CD4-positive, alpha-beta T cell (primary cell): ENCODE data around the gene PPP1R1B. TPM values are rescaled to one million over a fixed set of nuclear protein-coding genes. Genes with fewer than 3 reads are reported as not detected.
A peak's percentile ranks its signal among the peaks of the same experiment; 100 is the strongest.

Experiments
- ATAC-seq: fragments of 200-7000 bp; cut with Tn5 transposase; one replicate; pipeline ENCODE4 v1.10.0; 2022; ENCODE audit warnings: mild to moderate bottlenecking; ENCODE audit not compliant: poor library complexity
- CTCF ChIA-PET: fragments of 350-600 bp; sonication (Branson Sonifier 250); formaldehyde crosslinking; loops from one replicate; lab custom pipeline; 2021; ENCODE audit warnings: antibody characterized with exemption, inconsistent platforms; lab: Charles Lee
- POLR2A ChIA-PET: fragments of 350-600 bp; sonication (Branson Sonifier 250); formaldehyde crosslinking; loops from one replicate; lab custom pipeline; 2021; ENCODE audit warnings: antibody characterized with exemption, inconsistent platforms; lab: Charles Lee
- DNase-seq, 14 experiments: peaks; one replicate each; pipeline ENCODE4 v3.0.0-alpha.2; 2013 to 2020; ENCODE audit warnings: mixed read lengths in 2 of 14
- H3K27ac ChIP-seq, 2 donors: one replicate each; pipeline versions ENCODE4 v1.5.1 to v1.7.0; 2013; ENCODE audit warnings: low read length in 2 of 2, low read depth in 1 of 2, mild to moderate bottlenecking in 1 of 2
- H3K27me3 ChIP-seq, 2 experiments: 1 replicate in 1 of 2; 2 replicates in 1 of 2; pipeline versions ENCODE4 v1.6.1 to v1.7.0; 2013; ENCODE audit warnings: low read length in 2 of 2, control low read depth in 1 of 2, mild to moderate bottlenecking in 1 of 2, moderate library complexity in 1 of 2; ENCODE audit not compliant: insufficient read depth in 2 of 2, control insufficient read depth in 1 of 2
- H3K36me3 ChIP-seq: one replicate; pipeline ENCODE4 v1.6.1; 2013; ENCODE audit warnings: low read length, control low read depth; ENCODE audit not compliant: insufficient read depth
- H3K4me1 ChIP-seq: one replicate; pipeline ENCODE4 v1.6.1; 2013; ENCODE audit warnings: low read length, control low read depth; ENCODE audit not compliant: insufficient read depth
- H3K4me3 ChIP-seq: one replicate; pipeline ENCODE4 v1.5.1; 2013; ENCODE audit warnings: mild to moderate bottlenecking, low read length, moderate library complexity
- H3K9me3 ChIP-seq, 2 experiments: 1 replicate in 1 of 2; 2 replicates in 1 of 2; pipeline versions ENCODE4 v1.6.1 to v1.7.0; 2013; ENCODE audit warnings: low read length in 2 of 2, mild to moderate bottlenecking in 2 of 2, control low read depth in 1 of 2, moderate library complexity in 1 of 2; ENCODE audit not compliant: control insufficient read depth in 1 of 2, insufficient read depth in 1 of 2
- H3K27ac Mint-ChIP-seq: one replicate; pipeline ENCODE4 v1.8.0; 2020; ENCODE audit warnings: mixed read lengths
- H3K27me3 Mint-ChIP-seq: one replicate; pipeline ENCODE4 v1.8.0; 2021; ENCODE audit warnings: mixed read lengths
- H3K36me3 Mint-ChIP-seq: one replicate; pipeline ENCODE4 v1.8.0; 2021; ENCODE audit warnings: low read depth, mixed read lengths
- H3K4me1 Mint-ChIP-seq: one replicate; pipeline ENCODE4 v1.8.0; 2021; ENCODE audit warnings: low read depth, mixed read lengths
- H3K4me3 Mint-ChIP-seq: one replicate; pipeline ENCODE4 v1.8.0; 2020; ENCODE audit warnings: mild to moderate bottlenecking, mixed read lengths
- H3K9me3 Mint-ChIP-seq: one replicate; pipeline ENCODE4 v1.8.0; 2020; ENCODE audit warnings: mixed read lengths
- intact Hi-C, 2 experiments: fragments of 100-400 bp; cut with DNase I in 1 of 2; cut with micrococcal nuclease in 1 of 2; formaldehyde crosslinking; loops; one replicate each; pipeline versions ENCODE4 v1.15.1 to v1.9.0; 2023 to 2025; cut with DNase I, micrococcal nuclease
- polyA plus RNA-seq, 2 donors: library from polyadenylated mRNA; unstranded; fragments of 120-200 nt; gene quantifications; one replicate each; pipeline ENCODE4 v1.2.1, GENCODE V29; 2013
- total RNA-seq, 174 experiments: library from RNA in 2 of 174; stranded (reverse) in 2 of 174; gene quantifications; one replicate each; pipeline ENCODE4 v1.2.3 and lab custom pipeline; 2021 to 2026
- TF ChIP-seq, protein P1 (sequence below): fragments of 200-600 bp; IDR thresholded peaks from one replicate; pipeline ENCODE4 v1.8.0; 2022; ENCODE audit warnings: antibody characterized with exemption, mild to moderate bottlenecking

The PPP1R1B gene
- under 1 TPM in 1 of 2 experiments, not detected in 1; 0.25 TPM for total RNA-seq
- not detected for polyA plus RNA-seq (2013, experiment 1 of 2)
- 0.20 TPM for polyA plus RNA-seq (2013, experiment 2 of 2)
- 0 to 0.19 (median 0) reads per million in 172 experiments for total RNA-seq (lab: John Stamatoyannopoulos, UW)

DNA sequence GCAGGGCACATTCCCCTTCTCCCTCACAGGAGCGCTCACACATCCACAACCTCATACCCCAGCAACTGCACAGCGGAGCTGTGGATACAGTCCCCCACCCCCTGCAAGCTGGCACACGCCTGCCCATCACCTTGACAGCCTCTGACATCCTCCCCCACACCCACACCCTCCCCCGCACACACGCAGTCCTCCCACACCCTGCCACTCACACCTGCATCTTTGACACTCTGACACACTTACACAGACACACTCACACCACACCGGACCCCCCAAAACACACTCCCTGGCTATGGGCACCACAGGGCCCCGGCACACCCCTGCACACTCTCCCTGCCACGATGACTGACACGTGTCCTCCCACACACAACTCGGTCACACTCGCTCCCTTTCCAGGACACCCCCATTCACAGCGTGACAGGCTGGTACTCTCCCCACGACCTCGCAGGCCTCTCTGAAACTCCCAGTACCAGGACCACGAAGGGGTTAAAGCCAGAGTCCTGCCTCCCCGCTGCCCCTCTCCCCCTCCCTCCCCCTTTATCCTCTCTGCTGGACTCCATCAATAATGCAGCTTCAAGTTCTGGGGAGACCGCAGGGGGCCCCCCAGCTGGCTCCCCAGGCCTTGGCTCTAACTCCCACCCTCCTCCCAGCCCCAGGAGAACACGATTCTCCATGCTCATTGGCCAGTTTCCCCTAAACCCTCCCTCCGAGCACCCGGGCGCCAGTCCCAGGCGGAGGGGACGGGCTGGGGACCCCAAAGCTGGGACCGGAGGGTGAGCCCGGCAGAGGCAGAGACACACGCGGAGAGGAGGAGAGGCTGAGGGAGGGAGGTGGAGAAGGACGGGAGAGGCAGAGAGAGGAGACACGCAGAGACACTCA is at the start of gene PPP1R1B:
TSS of gene PPP1R1B (plus strand) at position 782 of the 876 bp plus-strand sequence. CDS start 441 bp downstream, outside the sequence.
- CTCF ChIA-PET, result no interaction called here

DNA sequence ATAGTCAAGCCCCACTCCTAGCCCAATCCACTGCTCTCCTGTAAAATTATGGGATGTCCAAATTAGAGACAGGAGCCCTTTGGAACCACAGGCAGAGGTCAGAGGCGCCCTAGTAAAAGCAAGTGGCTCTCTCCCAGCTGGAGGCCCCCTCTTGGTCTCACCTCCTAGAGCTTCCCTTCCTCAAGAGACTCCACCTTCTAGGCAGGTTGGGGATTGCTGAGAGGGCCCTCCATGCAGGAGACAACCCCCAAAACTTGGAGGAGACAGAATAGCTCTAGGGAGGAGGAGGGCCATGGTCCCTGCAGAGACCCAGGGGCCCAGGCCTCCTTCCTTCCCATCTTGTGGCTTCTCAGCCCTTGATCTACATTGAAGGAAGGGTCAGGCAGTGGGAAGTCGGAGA is 48.5 kb upstream of the PPP1R1B start:
- ATAC-seq (no peak), DNase-seq (no peak)
- no peaks in the 10 kb centered on the region for H3K36me3 Mint-ChIP-seq
- Histone ChIP-seq H3K36me3 (no peaks in the 10 kb centered on the region), H3K4me3 (no peak overlapping the region), H3K9me3 (peaks cover 0 to 5% of the 10 kb centered on the region in 2 experiments), H3K4me1 (peaks cover 6% of the 10 kb centered on the region), H3K27ac (no peak overlapping the region), H3K27me3 (no peaks in the 10 kb centered on the region)
- H3K9me3 Mint-ChIP-seq, result no peaks in the 10 kb centered on the region
- ChIA-PET POLR2A (no interaction called here), CTCF (no interaction called here)
- H3K4me1 Mint-ChIP-seq, result peaks cover 11% of the 10 kb centered on the region
- TF ChIP-seq, protein P1, sequence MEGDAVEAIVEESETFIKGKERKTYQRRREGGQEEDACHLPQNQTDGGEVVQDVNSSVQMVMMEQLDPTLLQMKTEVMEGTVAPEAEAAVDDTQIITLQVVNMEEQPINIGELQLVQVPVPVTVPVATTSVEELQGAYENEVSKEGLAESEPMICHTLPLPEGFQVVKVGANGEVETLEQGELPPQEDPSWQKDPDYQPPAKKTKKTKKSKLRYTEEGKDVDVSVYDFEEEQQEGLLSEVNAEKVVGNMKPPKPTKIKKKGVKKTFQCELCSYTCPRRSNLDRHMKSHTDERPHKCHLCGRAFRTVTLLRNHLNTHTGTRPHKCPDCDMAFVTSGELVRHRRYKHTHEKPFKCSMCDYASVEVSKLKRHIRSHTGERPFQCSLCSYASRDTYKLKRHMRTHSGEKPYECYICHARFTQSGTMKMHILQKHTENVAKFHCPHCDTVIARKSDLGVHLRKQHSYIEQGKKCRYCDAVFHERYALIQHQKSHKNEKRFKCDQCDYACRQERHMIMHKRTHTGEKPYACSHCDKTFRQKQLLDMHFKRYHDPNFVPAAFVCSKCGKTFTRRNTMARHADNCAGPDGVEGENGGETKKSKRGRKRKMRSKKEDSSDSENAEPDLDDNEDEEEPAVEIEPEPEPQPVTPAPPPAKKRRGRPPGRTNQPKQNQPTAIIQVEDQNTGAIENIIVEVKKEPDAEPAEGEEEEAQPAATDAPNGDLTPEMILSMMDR, result no peak
- no peak overlapping the region for H3K27ac Mint-ChIP-seq
- H3K27me3 Mint-ChIP-seq, result peaks cover 11% of the 10 kb centered on the region
- no peak overlapping the region for H3K4me3 Mint-ChIP-seq
- intact Hi-C loops, result no loop called here

More for the DNA sequence above, at the start of gene PPP1R1B:
- Histone ChIP-seq H3K4me3 (peak within 1 kb of the TSS; percentile 19), H3K9me3 (peaks cover 0 to 7% of the 10 kb centered on the region in 2 experiments), H3K4me1 (peaks cover 41% of the 10 kb centered on the region), H3K36me3 (no peaks in the 10 kb centered on the region), H3K27me3 (peaks cover 30 to 37% of the 10 kb centered on the region in 2 experiments), H3K27ac (no peak within 1 kb of the TSS)
- Mint-ChIP-seq H3K36me3 (no peaks in the 10 kb centered on the region), H3K4me3 (no peak within 1 kb of the TSS), H3K27me3 (peaks cover 51% of the 10 kb centered on the region), H3K9me3 (no peaks in the 10 kb centered on the region), H3K4me1 (peaks cover 31% of the 10 kb centered on the region), H3K27ac (no peak within 1 kb of the TSS)
- intact Hi-C loops, result loop anchor here in 1 of 2 experiments (10.0 kb wide), 1 partner anchor 238 kb away; the partner anchor contains the start of genes IKZF3 and ZPBP2
- TF ChIP-seq, protein P1, result no peak
- POLR2A ChIA-PET, result no interaction called here
- ATAC-seq (no peak), DNase-seq (no peak)

DNA sequence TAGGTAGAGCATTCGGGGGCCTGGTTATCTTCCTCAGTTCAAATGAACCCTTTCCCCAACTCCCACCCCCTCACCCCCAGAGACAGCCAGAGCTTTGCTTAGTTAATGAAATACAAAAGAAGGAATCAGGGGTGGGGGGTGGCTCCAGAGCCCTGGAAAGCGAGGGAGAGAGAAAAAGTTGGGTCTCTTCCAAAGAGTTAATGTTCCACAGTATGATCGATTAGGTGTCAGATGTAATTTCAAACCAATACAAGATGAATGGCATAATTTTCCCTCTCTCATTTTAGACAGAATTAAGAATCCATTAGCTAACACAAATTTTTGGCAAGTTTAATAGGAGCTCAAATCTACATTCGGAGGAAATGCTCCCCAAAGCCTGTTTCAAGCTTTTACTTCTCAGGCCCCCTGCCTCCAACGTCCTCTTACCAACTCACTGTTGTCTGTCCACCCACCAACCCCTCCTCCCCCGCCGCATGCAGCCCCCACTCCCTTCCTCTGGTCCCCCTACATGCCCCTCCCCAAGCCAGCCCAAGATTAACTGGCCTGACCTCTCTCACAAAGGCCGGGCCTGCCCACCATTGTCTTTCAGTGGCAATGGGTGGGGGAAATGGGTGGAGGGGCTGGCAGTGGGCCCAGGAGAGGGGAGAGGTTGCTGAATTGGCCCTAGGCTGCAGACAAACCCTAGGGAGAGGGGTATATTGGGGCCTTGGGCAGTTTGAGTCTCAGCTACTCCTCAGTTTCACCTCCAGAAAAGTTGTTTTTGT is 47.3 kb upstream of the PPP1R1B start:
- Histone ChIP-seq H3K27ac (no peak overlapping the region), H3K4me1 (no peaks in the 10 kb centered on the region), H3K4me3 (no peak overlapping the region), H3K9me3 (no peaks in the 10 kb centered on the region), H3K36me3 (no peaks in the 10 kb centered on the region), H3K27me3 (no peaks in the 10 kb centered on the region)
- H3K4me3 Mint-ChIP-seq, result no peak overlapping the region
- peaks cover 14% of the 10 kb centered on the region for H3K27me3 Mint-ChIP-seq
- no peaks in the 10 kb centered on the region for H3K36me3 Mint-ChIP-seq
- DNase-seq (no peak), ATAC-seq (no peak)
- peaks cover 6% of the 10 kb centered on the region for H3K4me1 Mint-ChIP-seq
- H3K27ac Mint-ChIP-seq, result no peak overlapping the region
- TF ChIP-seq, protein P1, result no peak
- intact Hi-C loops, result no loop called here
- ChIA-PET CTCF (interaction anchor here (0.8 kb wide), 2 partner anchors 42 to 44 kb away, joined by 3 read pairs; no protein-coding TSS in a partner anchor), POLR2A (no interaction called here)
- no peaks in the 10 kb centered on the region for H3K9me3 Mint-ChIP-seq
